HG02970 (cell line): ENCODE results near the gene CALN1.

Source experiments
- ATAC-seq: cut with Tn5 transposase; IDR thresholded peaks from one replicate; pipeline ENCODE4 v1.9.1; 2021; ENCODE audit warnings: mild to moderate bottlenecking, moderate library complexity, moderate number of reproducible peaks; ENCODE audit not compliant: unreplicated experiment, low FRiP score

Gene CALN1

GRCh38 chr7:71911051-71911450, 501.1 kb downstream of the CALN1 start:
- ATAC-seq = no peak

- no peak for ATAC-seq
These were observed 506.3 kb downstream of the CALN1 start for GRCh38 chr7:71905821-71906220.

GRCh38 chr7:71904484-71904883, 507.7 kb downstream of the CALN1 start:
- ATAC-seq = no peak

GRCh38 chr7:71900556-71900955, 511.6 kb downstream of the CALN1 start:
- ATAC-seq = no peak

GRCh38 chr7:71896535-71896934, 515.6 kb downstream of the CALN1 start:
- ATAC-seq = no peak

GRCh38 chr7:71886046-71886445, 526.1 kb downstream of the CALN1 start:
- ATAC-seq = no peak

GRCh38 chr7:71885487-71885886, 526.7 kb downstream of the CALN1 start:
- no peak for ATAC-seq

GRCh38 chr7:71883415-71883814, 528.7 kb downstream of the CALN1 start:
- ATAC-seq = no peak

GRCh38 chr7:71871446-71871845, 540.7 kb downstream of the CALN1 start:
- no peak for ATAC-seq

GRCh38 chr7:71870812-71871211, 541.3 kb downstream of the CALN1 start:
- ATAC-seq = no peak

GRCh38 chr7:71868797-71869196, 543.3 kb downstream of the CALN1 start:
- ATAC-seq = no peak

GRCh38 chr7:71867626-71868025, 544.5 kb downstream of the CALN1 start:
- no peak for ATAC-seq

- ATAC-seq = no peak
These were observed 547.0 kb downstream of the CALN1 start for GRCh38 chr7:71865172-71865571.

GRCh38 chr7:71864130-71864529, 548.0 kb downstream of the CALN1 start:
- ATAC-seq = no peak

GRCh38 chr7:71860572-71860971, 551.6 kb downstream of the CALN1 start:
- no peak for ATAC-seq

GRCh38 chr7:71857338-71857737, 554.8 kb downstream of the CALN1 start:
- ATAC-seq = no peak

GRCh38 chr7:71854546-71855397, 557.4 kb downstream of the CALN1 start:
- no peak for ATAC-seq

- no peak for ATAC-seq
These were observed 560.2 kb downstream of the CALN1 start for GRCh38 chr7:71851776-71852498.

- ATAC-seq = no peak
These were observed 566.0 kb downstream of the CALN1 start for GRCh38 chr7:71846160-71846559.

- no peak for ATAC-seq
These were observed 568.5 kb downstream of the CALN1 start for GRCh38 chr7:71843676-71844075.

- ATAC-seq = no peak
These were observed 569.4 kb downstream of the CALN1 start for GRCh38 chr7:71842786-71843185.

- no peak for ATAC-seq
These were observed 569.8 kb downstream of the CALN1 start for GRCh38 chr7:71842381-71842780.
